Natural killer cell (primary cell): ENCODE measurements around the gene TMEM161A. TPM values are rescaled to one million over a fixed set of nuclear protein-coding genes. Genes with fewer than 3 reads are reported as not detected.
"Not testable (repeated sequence)": the region's sequence is repeated elsewhere in the genome, so short reads cannot be mapped to it uniquely, and the experiment has no call there.

ENCODE experiments used
- ATAC-seq, 3 donors: fragments of 150-1000 bp in 2 of 3; fragments of 200-7000 bp in 1 of 3; cut with Tn5 transposase; 1 replicate in 1 of 3; 2 replicates in 2 of 3; pipeline ENCODE4 v1.10.0; 2021; ENCODE audit warnings: mild to moderate bottlenecking in 2 of 3, moderate library complexity in 2 of 3
- DNase-seq, 2 donors: peaks; one replicate each; pipeline versions ENCODE4 v3.0.0 to v3.0.0-alpha.2; 2013 to 2021; ENCODE audit warnings: mixed read lengths in 1 of 2
- H3K27ac ChIP-seq: one replicate; pipeline ENCODE4 v1.5.1; 2013; ENCODE audit warnings: mild to moderate bottlenecking, low read length
- H3K27me3 ChIP-seq: one replicate; pipeline ENCODE4 v1.6.1; 2013; ENCODE audit warnings: low read length; ENCODE audit not compliant: control insufficient read depth, insufficient read depth
- H3K36me3 ChIP-seq: one replicate; pipeline ENCODE4 v1.6.1; 2013; ENCODE audit warnings: low read length; ENCODE audit not compliant: control insufficient read depth, insufficient read depth
- H3K4me1 ChIP-seq: one replicate; pipeline ENCODE4 v1.6.1; 2013; ENCODE audit warnings: low read length; ENCODE audit not compliant: control insufficient read depth, insufficient read depth
- H3K4me3 ChIP-seq: one replicate; pipeline ENCODE4 v1.5.1; 2013; ENCODE audit warnings: low read length
- H3K9me3 ChIP-seq: one replicate; pipeline ENCODE4 v1.6.1; 2013; ENCODE audit warnings: low read length; ENCODE audit not compliant: control insufficient read depth, insufficient read depth
- H3K27ac Mint-ChIP-seq, 2 donors: one replicate each; pipeline ENCODE4 v1.8.0; 2022; ENCODE audit warnings: mild to moderate bottlenecking in 2 of 2, mixed read lengths in 2 of 2, moderate library complexity in 1 of 2
- H3K27me3 Mint-ChIP-seq, 2 donors: one replicate each; pipeline ENCODE4 v1.8.0; 2022; ENCODE audit warnings: low read depth in 2 of 2, mixed read lengths in 2 of 2
- H3K36me3 Mint-ChIP-seq: one replicate; pipeline ENCODE4 v1.8.0; 2022; ENCODE audit warnings: mixed read lengths
- H3K4me1 Mint-ChIP-seq, 2 donors: one replicate each; pipeline ENCODE4 v1.8.0; 2022; ENCODE audit warnings: mixed read lengths in 2 of 2
- H3K4me3 Mint-ChIP-seq: one replicate; pipeline ENCODE4 v1.8.0; 2022; ENCODE audit warnings: mild to moderate bottlenecking, moderate library complexity, mixed read lengths
- H3K9me3 Mint-ChIP-seq, 2 donors: one replicate each; pipeline ENCODE4 v1.8.0; 2022; ENCODE audit warnings: mixed read lengths in 2 of 2
- CTCF ChIP-seq: fragments of 200-600 bp; IDR thresholded peaks from one replicate; pipeline ENCODE4 v1.8.0; 2022; ENCODE audit warnings: antibody characterized with exemption
- WGBS: methylation state at CpG from one replicate; pipeline ENCODE4 v1.1.7; 2013; ENCODE audit warnings: missing lambda C conversion rate; ENCODE audit not compliant: insufficient coverage; 5-methylcytosine and 5-hydroxymethylcytosine counted together
- intact Hi-C: fragments of 100-400 bp; cut with micrococcal nuclease; formaldehyde crosslinking; loops from one replicate; pipeline ENCODE4 v1.14.2; 2022
- total RNA-seq, 4 donors: library from RNA; stranded (reverse); fragments of 120-200 nt in 1 of 4; gene quantifications; one replicate each; pipeline versions ENCODE4 v1.2.3 to v1.2.4, GENCODE V29; 2013 to 2022

TMEM161A gene
- total RNA-seq, 3 donors from 2014 or later (not counting 1 experiment from before 2014, with no cell fraction given), result 13.9 to 16.5 (median 14.2) TPM

GRCh38 chr19:19151418-19151817, 13.1 kb upstream of the TMEM161A start:
- Mint-ChIP-seq H3K4me3 (no peak overlapping the region), H3K4me1 (no peaks in the 10 kb centered on the region), H3K27ac (peak overlapping the region in 1 of 2 donors; percentile 13), H3K27me3 (no peaks in the 10 kb centered on the region), H3K9me3 (peaks cover 0 to 3% of the 10 kb centered on the region in 2 donors), H3K36me3 (no peaks in the 10 kb centered on the region)
- H3K4me3 ChIP-seq, result no peak overlapping the region
- no peak for TF ChIP-seq CTCF
- 52% methylated on average over 11 of the region's 11 CpGs for WGBS
- intact Hi-C loops, result no loop called here
- peaks cover 3% of the 10 kb centered on the region for H3K4me1 ChIP-seq
- no peaks in the 10 kb centered on the region for H3K27me3 ChIP-seq
- no peaks in the 10 kb centered on the region for H3K9me3 ChIP-seq
- no peak overlapping the region for H3K27ac ChIP-seq
- DNase-seq (no peak), ATAC-seq (no peak)
- peaks cover 7% of the 10 kb centered on the region for H3K36me3 ChIP-seq

GRCh38 chr19:19149435-19149834, 11.2 kb upstream of the TMEM161A start:
- TF ChIP-seq CTCF, result no peak
- Mint-ChIP-seq H3K4me1 (peaks cover 0 to 5% of the 10 kb centered on the region in 2 donors), H3K9me3 (no peaks in the 10 kb centered on the region), H3K4me3 (no peak overlapping the region), H3K36me3 (no peaks in the 10 kb centered on the region), H3K27me3 (no peaks in the 10 kb centered on the region), H3K27ac (no peak overlapping the region)
- no peak for DNase-seq
- H3K9me3 ChIP-seq, result no peaks in the 10 kb centered on the region
- no peak for ATAC-seq
- H3K36me3 ChIP-seq, result peaks cover 2% of the 10 kb centered on the region
- intact Hi-C loops, result no loop called here
- peaks cover 11% of the 10 kb centered on the region for H3K4me1 ChIP-seq
- H3K27me3 ChIP-seq, result no peaks in the 10 kb centered on the region
- H3K4me3 ChIP-seq, result no peak overlapping the region
- H3K27ac ChIP-seq, result no peak overlapping the region
- WGBS, result 86% methylated on average over 2 of the region's 2 CpGs

GRCh38 chr19:19148504-19148903, 10.2 kb upstream of the TMEM161A start:
- H3K4me3 Mint-ChIP-seq, ATAC-seq, H3K9me3 ChIP-seq, H3K27me3 Mint-ChIP-seq, H3K4me1 Mint-ChIP-seq, H3K4me3 ChIP-seq, intact Hi-C loops, H3K27ac ChIP-seq, H3K27me3 ChIP-seq, H3K36me3 Mint-ChIP-seq, H3K9me3 Mint-ChIP-seq, H3K36me3 ChIP-seq, DNase-seq, H3K27ac Mint-ChIP-seq: not testable (repeated sequence)
- peaks cover 11% of the 10 kb centered on the region for H3K4me1 ChIP-seq
- WGBS, result 100% methylated on average over 4 of the region's 8 CpGs

GRCh38 chr19:19147344-19147743, 9.1 kb upstream of the TMEM161A start:
- peaks cover 0 to 5% of the 10 kb centered on the region in 2 donors for H3K4me1 Mint-ChIP-seq
- Histone ChIP-seq H3K4me3 (no peak overlapping the region), H3K36me3 (peaks cover 2% of the 10 kb centered on the region), H3K9me3 (no peaks in the 10 kb centered on the region), H3K4me1 (peaks cover 11% of the 10 kb centered on the region), H3K27ac (no peak overlapping the region), H3K27me3 (no peaks in the 10 kb centered on the region)
- no peak overlapping the region for H3K27ac Mint-ChIP-seq
- no peaks in the 10 kb centered on the region for H3K36me3 Mint-ChIP-seq
- DNase-seq (no peak), ATAC-seq (no peak)
- intact Hi-C loops, result loop anchor here (2.0 kb wide), 1 partner anchor 77 kb away; no protein-coding TSS in a partner anchor
- H3K9me3 Mint-ChIP-seq, result no peaks in the 10 kb centered on the region
- no peak overlapping the region for H3K4me3 Mint-ChIP-seq
- TF ChIP-seq CTCF, result no peak
- no peaks in the 10 kb centered on the region for H3K27me3 Mint-ChIP-seq
- 96% methylated on average over 5 of the region's 5 CpGs for WGBS
